UCSD-AML1 (cell line): ENCODE data around the gene BMPR1A.
"Not testable (repeated sequence)": the region's sequence is repeated elsewhere in the genome, so short reads cannot be mapped to it uniquely, and the experiment has no call there.

Experiments
- DNase-seq: peaks from one replicate; lab custom pipeline; 2025; ENCODE audit not compliant: unreplicated experiment; lab: John Stamatoyannopoulos, UW

Gene BMPR1A

GRCh38 chr10:86964061-86964846, 207.8 kb downstream of the BMPR1A start:
- DNase-seq, result no peak

GRCh38 chr10:86964847-86965190, 208.4 kb downstream of the BMPR1A start:
- DNase-seq, result no peak

- DNase-seq, result no peak
Observed at GRCh38 chr10:86965986-86966654, 209.7 kb downstream of the BMPR1A start.

GRCh38 chr10:86967481-86967941, 211.1 kb downstream of the BMPR1A start:
- no peak for DNase-seq

- no peak for DNase-seq
Observed at GRCh38 chr10:86968271-86968993, 212.0 kb downstream of the BMPR1A start, which contains the start of gene ADIRF. ADIRF (plus strand) TSS chr10:86968482; CDS start chr10:86968545, 63 bp downstream.

GRCh38 chr10:86968994-86969355, 212.6 kb downstream of the BMPR1A start:
- no peak for DNase-seq

- DNase-seq, result no peak
Observed at GRCh38 chr10:86969421-86970041, 213.1 kb downstream of the BMPR1A start.

GRCh38 chr10:86970162-86970981, 214.0 kb downstream of the BMPR1A start:
- DNase-seq, result no peak

- no peak for DNase-seq
Observed at GRCh38 chr10:86970982-86971231, 214.5 kb downstream of the BMPR1A start.

GRCh38 chr10:86971232-86971991, 215.0 kb downstream of the BMPR1A start:
- DNase-seq, result peak; percentile 84

GRCh38 chr10:86972613-86973380, 216.4 kb downstream of the BMPR1A start:
- no peak for DNase-seq

GRCh38 chr10:86974484-86974883, 218.1 kb downstream of the BMPR1A start:
- no peak for DNase-seq

- no peak for DNase-seq
Observed at GRCh38 chr10:86976362-86977056, 220.1 kb downstream of the BMPR1A start.

GRCh38 chr10:86978457-86978856, 222.0 kb downstream of the BMPR1A start:
- DNase-seq, result not testable (repeated sequence)

- no peak for DNase-seq
Observed at GRCh38 chr10:86979296-86979818, 222.9 kb downstream of the BMPR1A start.

GRCh38 chr10:86979977-86980448, 223.6 kb downstream of the BMPR1A start:
- DNase-seq, result no peak

GRCh38 chr10:86981020-86981419, 224.6 kb downstream of the BMPR1A start:
- DNase-seq, result not testable (repeated sequence)

- no peak for DNase-seq
Observed at GRCh38 chr10:86981716-86982115, 225.3 kb downstream of the BMPR1A start.
